SK-N-SH (cell line): Measurements from ENCODE around the gene WNK2. TPM values are rescaled to one million over a fixed set of nuclear protein-coding genes. Genes with fewer than 3 reads are reported as not detected.

Source experiments
- CTCF ChIA-PET: fragments of 300-600, 350-600 bp; formaldehyde crosslinking; extraction: SDS; loops from one replicate; lab custom pipeline; 2021; lab: Yijun Ruan, JAX
- POLR2A ChIA-PET: fragments of 350-600 bp; sonication (Branson Sonifier 250); formaldehyde crosslinking; extraction: SDS; loops from one replicate; lab custom pipeline; 2020; ENCODE audit warnings: antibody characterized with exemption, inconsistent platforms; lab: Yijun Ruan, JAX
- DNase-seq: peaks from one replicate; pipeline ENCODE4 v3.0.0; 2012
- H2AFZ ChIP-seq: fragments of 200-600 bp; sonication (generic); 2 replicates; pipeline ENCODE4 v1.8.1; 2016; ENCODE audit warnings: antibody characterized with exemption, mild to moderate bottlenecking, low read depth
- H3F3A ChIP-seq: fragments of 200-600 bp; sonication (generic); replicated peaks from 2 replicates; pipeline ENCODE3; 2016; ENCODE audit warnings: antibody characterized with exemption, mild to moderate bottlenecking; ENCODE audit not compliant: insufficient read depth
- H3K27ac ChIP-seq, 2 experiments: fragments of 200-500 bp in 1 of 2; fragments of 200-600 bp in 1 of 2; sonication (Bioruptor generic) in 1 of 2; sonication (generic), shearing (Covaris generic) in 1 of 2; 2 replicates each; pipeline versions ENCODE4 v1.5.1 to v1.6.1; 2014 to 2016; ENCODE audit warnings: low read depth in 2 of 2, inconsistent platforms in 1 of 2, low read length in 1 of 2, mild to moderate bottlenecking in 1 of 2, mixed read lengths in 1 of 2
- H3K27me3 ChIP-seq: fragments of 200-600 bp; sonication (generic), shearing (Covaris generic); 2 replicates; pipeline ENCODE4 v1.6.1; 2016; ENCODE audit warnings: mixed run types; ENCODE audit not compliant: insufficient read depth
- H3K36me3 ChIP-seq, 2 experiments: fragments of 200-500 bp in 1 of 2; fragments of 200-600 bp in 1 of 2; sonication (Bioruptor generic) in 1 of 2; sonication (generic) in 1 of 2; replicated peaks in 1 of 2; 2 replicates each; pipeline versions ENCODE3 to v1.5.1; 2014 to 2016; ENCODE audit warnings: low read length in 1 of 2, mild to moderate bottlenecking in 1 of 2; ENCODE audit not compliant: insufficient read depth in 2 of 2, control insufficient read depth in 1 of 2
- H3K4me1 ChIP-seq, 2 experiments: fragments of 200-500 bp in 1 of 2; fragments of 200-600 bp in 1 of 2; sonication (Bioruptor generic) in 1 of 2; sonication (generic), shearing (Covaris generic) in 1 of 2; 2 replicates each; pipeline versions ENCODE4 v1.5.1 to v1.6.1; 2014 to 2016; ENCODE audit warnings: low read depth in 1 of 2, low read length in 1 of 2, mixed run types in 1 of 2; ENCODE audit not compliant: insufficient read depth in 2 of 2, control insufficient read depth in 1 of 2
- H3K4me2 ChIP-seq: fragments of 200-600 bp; sonication (generic), shearing (Covaris generic); 2 replicates; pipeline ENCODE4 v1.6.1; 2017; ENCODE audit warnings: mixed run types
- H3K4me3 ChIP-seq, 2 experiments: fragments of 200-500 bp in 1 of 2; fragments of 200-600 bp in 1 of 2; sonication (Bioruptor generic) in 1 of 2; sonication (generic), shearing (Covaris generic) in 1 of 2; 2 replicates each; pipeline versions ENCODE4 v1.5.1 to v1.8.1; 2014 to 2016; ENCODE audit warnings: low read depth in 2 of 2, inconsistent platforms in 1 of 2, low read length in 1 of 2, mild to moderate bottlenecking in 1 of 2, mixed read lengths in 1 of 2, moderate library complexity in 1 of 2
- H3K79me2 ChIP-seq: fragments of 200-600 bp; sonication (generic); 2 replicates; pipeline ENCODE4 v1.8.1; 2017; ENCODE audit warnings: mild to moderate bottlenecking; ENCODE audit not compliant: insufficient read depth
- H3K9ac ChIP-seq: fragments of 200-600 bp; sonication (generic); 2 replicates; pipeline ENCODE4 v1.6.1; 2017; ENCODE audit warnings: mixed run types
- H3K9me2 ChIP-seq: fragments of 200-600 bp; sonication (generic); 2 replicates; pipeline ENCODE4 v1.6.1; 2017; ENCODE audit warnings: mixed run types
- H3K9me3 ChIP-seq: fragments of 200-600 bp; sonication (generic); 2 replicates; pipeline ENCODE4 v1.6.1; 2017; ENCODE audit warnings: mixed run types, mild to moderate bottlenecking, moderate library complexity
- H4K20me1 ChIP-seq: fragments of 200-600 bp; sonication (generic); 2 replicates; pipeline ENCODE4 v1.6.1; 2017; ENCODE audit warnings: mild to moderate bottlenecking, mixed run types; ENCODE audit not compliant: insufficient read depth
- ELF1 ChIP-seq: IDR thresholded peaks from 2 replicates; pipeline ENCODE4 v1.4.0; 2012
- EP300 ChIP-seq, 2 experiments: IDR thresholded peaks; 2 replicates each; pipeline versions ENCODE4 v1.4.0 to v1.6.1; 2012; ENCODE audit warnings: borderline replicate concordance in 1 of 2, low read depth in 1 of 2, low read length in 1 of 2
- FOSL2 ChIP-seq: IDR thresholded peaks from 2 replicates; pipeline ENCODE4 v1.4.0; 2012; ENCODE audit warnings: low read depth, mild to moderate bottlenecking, moderate library complexity, borderline replicate concordance
- FOXM1 ChIP-seq: IDR thresholded peaks from 2 replicates; pipeline ENCODE4 v1.4.0; 2012; ENCODE audit warnings: low read depth, mild to moderate bottlenecking
- JUND ChIP-seq: IDR thresholded peaks from 2 replicates; pipeline ENCODE4 v1.4.0; 2012
- MEF2A ChIP-seq: IDR thresholded peaks from 2 replicates; pipeline ENCODE4 v1.4.0; 2012; ENCODE audit warnings: low read depth, borderline replicate concordance
- NRF1 ChIP-seq: IDR thresholded peaks from 2 replicates; pipeline ENCODE4 v1.6.1; 2012; ENCODE audit warnings: low read depth, mild to moderate bottlenecking, low read length
- RCOR1 ChIP-seq: fragments of 150-350 bp; IDR thresholded peaks from 2 replicates; pipeline ENCODE4 v1.6.1; 2017; ENCODE audit warnings: antibody characterized with exemption, low read length
- SIN3A ChIP-seq: IDR thresholded peaks from 2 replicates; pipeline ENCODE4 v1.6.1; 2012; ENCODE audit warnings: low read depth, mild to moderate bottlenecking, low read length, moderate library complexity, borderline replicate concordance
- TCF12 ChIP-seq: IDR thresholded peaks from 2 replicates; pipeline ENCODE4 v1.4.0; 2012
- WGBS: methylation state at CpG from one replicate; pipeline ENCODE4 v1.1.6; 2017; ENCODE audit warnings: low lambda C conversion rate; 5-methylcytosine and 5-hydroxymethylcytosine counted together
- polyA plus RNA-seq, 3 experiments: library from polyadenylated mRNA; depleted of rRNA; stranded (reverse); fragments of >200 nt; gene quantifications; 2 replicates each; pipeline ENCODE4 v1.2.3, GENCODE V29; 2012
- TF ChIP-seq, protein P1 (sequence below): IDR thresholded peaks from 2 replicates; pipeline ENCODE4 v1.4.0; 2012; ENCODE audit warnings: low read depth, borderline replicate concordance
- TF ChIP-seq, protein P2 (sequence below): fragments of 150-350 bp; IDR thresholded peaks from 2 replicates; pipeline ENCODE4 v1.6.1; 2016; ENCODE audit warnings: mild to moderate bottlenecking, low read depth, low read length

WNK2 gene
- polyA plus RNA-seq, 1 of the 3 experiments (the other 2 are of a cell fraction): 0.12 TPM

DNA sequence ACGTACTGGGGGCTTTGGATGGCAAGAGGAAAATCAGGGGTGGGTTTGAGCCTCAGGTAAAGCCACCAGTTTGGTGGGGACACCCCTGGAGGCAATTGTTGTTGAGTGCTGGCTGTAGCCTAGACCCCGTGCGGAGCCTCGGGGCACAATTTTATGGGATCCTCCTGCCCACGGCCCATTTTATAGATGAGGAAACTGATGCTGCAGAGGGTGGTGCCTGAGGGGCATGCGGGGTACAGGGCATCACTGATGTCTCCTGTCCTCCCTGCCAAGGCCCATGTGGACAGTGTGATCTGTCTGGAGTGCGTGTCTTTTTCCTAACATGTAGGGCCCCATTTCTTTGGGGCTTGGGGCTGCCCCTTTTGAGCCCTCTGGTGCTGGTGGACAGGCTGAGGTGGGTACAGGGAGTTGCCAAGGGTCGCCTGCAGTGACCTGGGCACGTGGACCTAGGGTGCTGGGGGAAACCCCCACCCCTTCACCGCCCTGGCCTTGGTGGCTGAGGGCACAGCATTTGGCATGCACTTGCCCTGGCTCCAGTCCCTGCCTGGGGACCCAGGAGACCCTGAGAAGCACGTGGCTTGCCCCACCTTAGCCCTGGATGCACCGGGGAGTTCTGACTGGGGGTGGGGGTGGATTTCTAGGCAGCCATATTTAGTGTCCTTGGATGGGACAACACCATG, 22.1 kb downstream of the WNK2 start:
- H3K4me3 ChIP-seq: no peak overlapping the region; a peak in 1 of 4 replicates
- H3K4me2 ChIP-seq: no peak overlapping the region
- no peak overlapping the region for H3K9ac ChIP-seq
- H2AFZ ChIP-seq: no peak overlapping the region
- 53% methylated on average over 9 of the region's 12 CpGs for WGBS
- no peaks in the 10 kb centered on the region for H3K36me3 ChIP-seq
- no peaks in the 10 kb centered on the region for H3F3A ChIP-seq
- ChIA-PET CTCF (interaction anchor here (1.5 kb wide), 1 partner anchor 12 kb away, joined by 5 read pairs; no protein-coding TSS in a partner anchor), POLR2A (no interaction called here)
- no peaks in the 10 kb centered on the region for H3K9me2 ChIP-seq
- H3K79me2 ChIP-seq: no peaks in the 10 kb centered on the region
- no peak for TF ChIP-seq RCOR1
- TF ChIP-seq EP300 (IDR thresholded peaks at IDR 0.05; ENCODE audit: borderline replicate concordance in 1 of 2, low read depth in 1 of 2, low read length in 1 of 2): no peak
- TF ChIP-seq FOSL2: no peak
- no peak for TF ChIP-seq NRF1
- TF ChIP-seq MEF2A: no peak
- H3K9me3 ChIP-seq: no peaks in the 10 kb centered on the region
- H3K27me3 ChIP-seq: no peaks in the 10 kb centered on the region
- peaks cover 0 to 88% of the 10 kb centered on the region in 2 experiments; a peak in 2 of 4 replicates for H3K4me1 ChIP-seq
- H4K20me1 ChIP-seq: no peaks in the 10 kb centered on the region
- no peak for DNase-seq
- H3K27ac ChIP-seq: peak overlapping the region in 1 of 2 experiments; percentile 85; a peak in 2 of 4 replicates

DNA sequence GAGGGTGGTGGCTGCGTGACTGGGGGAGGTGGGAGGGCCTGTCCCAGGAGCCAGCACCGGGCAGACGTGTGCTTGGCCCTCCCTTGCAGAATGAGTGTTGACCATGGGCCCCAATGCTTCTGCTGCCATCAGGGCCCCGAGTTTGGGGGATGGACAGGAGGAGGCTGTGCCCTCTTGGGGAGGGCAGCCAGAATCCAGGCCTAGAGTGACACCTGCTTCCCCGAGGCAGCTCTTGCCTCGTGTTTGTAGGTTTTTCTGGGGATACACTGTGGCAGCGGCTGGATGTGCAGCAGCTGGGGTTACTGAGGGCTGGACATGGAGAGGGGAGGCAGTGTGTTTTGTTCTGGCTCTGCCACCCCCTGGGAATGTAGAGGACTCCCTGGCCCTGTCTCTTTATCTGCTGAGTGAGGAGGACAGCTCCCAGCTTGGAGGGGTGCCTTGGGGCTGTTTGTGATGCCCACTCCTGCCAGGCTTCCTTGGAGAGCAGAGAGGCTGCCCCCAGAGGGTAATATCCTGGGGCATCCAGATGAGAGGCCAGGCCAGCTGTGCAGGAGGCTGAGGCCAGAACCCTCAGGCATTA, 22.7 kb downstream of the WNK2 start:
- CTCF ChIA-PET: interaction anchor here (0.8 to 1.5 kb wide), 5 partner anchors 13 to 98 kb away, joined by 3 to 5 read pairs (median 4); no protein-coding TSS in a partner anchor
- H3K9ac ChIP-seq: no peak overlapping the region
- H3F3A ChIP-seq: no peaks in the 10 kb centered on the region
- H2AFZ ChIP-seq: no peak overlapping the region
- H3K36me3 ChIP-seq: no peaks in the 10 kb centered on the region
- no peak overlapping the region for H3K4me2 ChIP-seq
- H3K27me3 ChIP-seq: no peaks in the 10 kb centered on the region
- no peaks in the 10 kb centered on the region for H4K20me1 ChIP-seq
- H3K4me3 ChIP-seq: no peak overlapping the region
- H3K4me1 ChIP-seq: peaks cover 0 to 82% of the 10 kb centered on the region in 2 experiments; a peak in 2 of 4 replicates
- no peak for TF ChIP-seq SIN3A
- TF ChIP-seq, protein P1, sequence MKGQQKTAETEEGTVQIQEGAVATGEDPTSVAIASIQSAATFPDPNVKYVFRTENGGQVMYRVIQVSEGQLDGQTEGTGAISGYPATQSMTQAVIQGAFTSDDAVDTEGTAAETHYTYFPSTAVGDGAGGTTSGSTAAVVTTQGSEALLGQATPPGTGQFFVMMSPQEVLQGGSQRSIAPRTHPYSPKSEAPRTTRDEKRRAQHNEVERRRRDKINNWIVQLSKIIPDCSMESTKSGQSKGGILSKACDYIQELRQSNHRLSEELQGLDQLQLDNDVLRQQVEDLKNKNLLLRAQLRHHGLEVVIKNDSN: no peak
- TF ChIP-seq, protein P2, sequence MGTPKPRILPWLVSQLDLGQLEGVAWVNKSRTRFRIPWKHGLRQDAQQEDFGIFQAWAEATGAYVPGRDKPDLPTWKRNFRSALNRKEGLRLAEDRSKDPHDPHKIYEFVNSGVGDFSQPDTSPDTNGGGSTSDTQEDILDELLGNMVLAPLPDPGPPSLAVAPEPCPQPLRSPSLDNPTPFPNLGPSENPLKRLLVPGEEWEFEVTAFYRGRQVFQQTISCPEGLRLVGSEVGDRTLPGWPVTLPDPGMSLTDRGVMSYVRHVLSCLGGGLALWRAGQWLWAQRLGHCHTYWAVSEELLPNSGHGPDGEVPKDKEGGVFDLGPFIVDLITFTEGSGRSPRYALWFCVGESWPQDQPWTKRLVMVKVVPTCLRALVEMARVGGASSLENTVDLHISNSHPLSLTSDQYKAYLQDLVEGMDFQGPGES: no peak
- no peak for TF ChIP-seq TCF12
- TF ChIP-seq FOXM1: no peak
- TF ChIP-seq ELF1: no peak
- TF ChIP-seq JUND: no peak
- no peak for DNase-seq
- H3K9me3 ChIP-seq: no peaks in the 10 kb centered on the region
- H3K9me2 ChIP-seq: no peaks in the 10 kb centered on the region
- H3K27ac ChIP-seq: peak overlapping the region in 1 of 2 experiments; percentile 85; a peak in 2 of 4 replicates
- WGBS: 46% methylated on average over 2 of the region's 7 CpGs
- no peaks in the 10 kb centered on the region for H3K79me2 ChIP-seq
- POLR2A ChIA-PET: no interaction called here
